Astrocyte of the hippocampus (primary cell): ENCODE measurements around the gene CST5.
"Not testable (repeated sequence)": the region's sequence is repeated elsewhere in the genome, so short reads cannot be mapped to it uniquely, and the experiment has no call there.

Source experiments
- DNase-seq: peaks from one replicate; pipeline ENCODE4 v3.0.0; 2011; ENCODE audit warnings: low read depth, low spot score

The CST5 gene

GRCh38 chr20:23841693-23842092 lies 37.9 kb downstream of the CST5 start:
- DNase-seq = no peak

DNA sequence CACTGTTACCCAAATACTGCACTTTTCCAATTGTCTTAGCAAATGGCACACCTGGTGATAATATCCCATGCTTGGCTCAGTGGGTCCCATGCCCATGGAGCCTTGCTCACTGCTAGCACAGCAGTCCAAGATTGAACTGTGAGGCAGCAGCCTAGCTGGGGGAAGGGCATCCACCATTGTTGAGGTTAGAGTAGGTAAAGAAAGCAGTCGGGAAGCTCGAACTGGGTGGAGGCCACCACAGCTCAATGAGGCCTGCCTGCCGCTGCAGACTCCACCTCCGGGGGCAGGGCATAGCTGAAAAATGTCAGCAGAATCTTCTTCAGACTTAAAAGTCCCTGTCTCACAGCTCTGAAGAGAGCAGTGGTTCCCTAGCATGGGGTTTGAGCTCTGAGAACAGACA lies 43.8 kb downstream of the CST5 start:
- no peak for DNase-seq

DNA sequence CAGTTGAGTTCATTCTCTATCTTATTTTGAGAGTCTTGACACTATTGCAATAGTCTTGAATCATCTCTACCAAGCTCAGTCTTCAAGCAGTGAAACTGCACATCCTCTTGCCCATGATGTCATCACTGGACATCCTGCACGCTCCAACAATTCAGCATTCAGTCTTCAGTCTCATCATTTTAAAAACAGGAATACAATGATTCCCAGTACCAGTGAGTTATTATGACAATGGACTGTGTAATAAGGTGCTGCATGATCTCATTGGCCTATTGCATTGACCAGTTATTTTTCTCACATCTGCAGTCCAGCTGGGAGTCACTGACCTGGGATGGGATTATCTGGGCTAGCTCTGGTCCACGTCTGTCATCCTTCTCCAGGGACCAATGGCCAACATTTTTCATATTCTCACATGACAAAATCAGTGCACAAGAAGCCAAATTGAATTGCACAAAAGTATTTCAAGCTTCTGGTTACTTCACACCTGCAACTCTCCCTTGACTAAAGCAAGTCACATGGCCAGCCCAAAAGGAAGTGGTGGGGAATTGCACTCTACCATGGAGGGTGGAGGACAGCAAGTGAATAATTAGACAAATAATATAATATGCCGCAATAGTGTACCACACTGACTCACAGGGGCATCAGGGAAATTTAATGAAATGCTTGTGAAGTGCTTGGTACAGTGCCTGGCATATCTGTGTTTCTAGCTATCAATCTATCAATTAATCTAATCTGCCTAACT lies 46.6 kb downstream of the CST5 start:
- no peak for DNase-seq

DNA sequence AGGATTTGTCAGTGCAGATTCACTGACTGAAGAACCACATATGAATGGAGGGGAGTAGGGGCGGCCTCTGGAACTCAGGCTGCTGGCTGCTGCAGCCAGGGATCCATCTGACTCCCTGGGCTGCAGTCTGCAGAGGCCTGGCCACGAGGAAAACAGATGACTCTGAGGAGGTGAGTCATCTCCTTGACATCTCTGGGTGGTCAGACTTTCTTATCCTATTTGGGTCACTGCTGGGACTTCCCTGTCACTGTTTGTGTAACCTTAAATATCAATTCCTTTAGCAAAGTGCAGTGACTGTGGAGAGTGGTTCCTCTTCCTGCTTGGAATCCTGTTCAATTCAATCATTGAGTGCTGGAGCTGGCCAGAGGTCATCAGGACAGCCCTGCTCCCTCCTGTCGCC lies 47.6 kb downstream of the CST5 start:
- DNase-seq = not testable (repeated sequence)

DNA sequence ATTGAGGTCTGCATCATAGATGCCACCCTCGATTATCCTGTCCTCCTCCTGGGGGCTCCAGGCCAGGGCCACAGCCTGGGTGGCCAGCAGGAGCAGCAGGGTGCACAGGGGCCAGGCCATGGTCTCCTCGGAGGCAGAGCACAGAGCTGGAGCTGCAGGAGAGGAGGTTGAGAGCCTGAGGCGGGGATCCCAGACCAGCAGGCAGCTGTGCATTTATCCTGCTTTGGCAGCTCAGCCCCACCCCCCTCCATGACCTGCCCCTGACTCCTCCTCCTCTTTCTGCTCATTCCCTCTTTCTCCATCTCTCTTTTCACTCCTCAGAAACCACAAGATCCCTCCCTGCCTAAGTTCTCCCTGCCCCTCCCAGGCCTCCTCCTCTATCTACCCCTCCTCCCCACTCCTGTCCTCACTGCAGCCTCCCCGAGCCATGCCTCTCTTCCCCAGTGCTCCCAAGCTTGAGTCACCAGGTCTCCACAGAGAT lies 53.0 kb downstream of the CST5 start, which contains the start of gene CST2:
Gene CST2 (minus strand): TSS at position 189 of the 481 bp plus-strand sequence. CDS start 69 bp downstream, at position 120.
- DNase-seq = no peak
